K562 (cell line): Measurements from ENCODE around the gene NUAK2. TPM values are rescaled to one million over a fixed set of nuclear protein-coding genes. Genes with fewer than 3 reads are reported as not detected.
A peak's percentile ranks its signal among the peaks of the same experiment; 100 is the strongest.

Experiments
- CBFA2T3 ChIP-seq: fragments of 450-650 bp; IDR thresholded peaks from 2 replicates; pipeline ENCODE4 v1.6.1; 2017
- CBFB ChIP-seq: sonication (generic); formaldehyde crosslinking; IDR thresholded peaks from 2 replicates; pipeline ENCODE4 v1.4.0; 2020; ENCODE audit warnings: mild to moderate bottlenecking, missing genetic modification reagents
- DACH1 ChIP-seq: fragments of 450-650 bp; IDR thresholded peaks from 2 replicates; pipeline ENCODE4 v1.6.1; 2018; ENCODE audit not compliant: partially characterized antibody
- EGR1 ChIP-seq: fragments of 450-650 bp; conservative IDR thresholded peaks from 2 replicates; pipeline ENCODE4 v1.6.1; 2017; ENCODE audit warnings: mild to moderate bottlenecking
- GATA2 ChIP-seq: sonication (generic); formaldehyde crosslinking; IDR thresholded peaks from 2 replicates; pipeline ENCODE4 v1.4.0; 2020; ENCODE audit warnings: mild to moderate bottlenecking, missing genetic modification reagents
- HLTF ChIP-seq: fragments of 450-650 bp; IDR thresholded peaks from 2 replicates; pipeline ENCODE4 v1.6.1; 2016
- ILF3 ChIP-seq: fragments of 450-650 bp; IDR thresholded peaks from 2 replicates; pipeline ENCODE4 v1.6.1; 2018; ENCODE audit warnings: antibody characterized with exemption, mild to moderate bottlenecking, moderate library complexity, borderline replicate concordance
- MYBL2 ChIP-seq, 2 experiments: fragments of 450-650 bp in 1 of 2; sonication (generic) in 1 of 2; formaldehyde crosslinking in 1 of 2; IDR thresholded peaks; 2 replicates each; pipeline versions ENCODE4 v1.6.1 to v1.8.1; 2017 to 2022; ENCODE audit warnings: borderline replicate concordance in 1 of 2, inconsistent platforms in 1 of 2, low read depth in 1 of 2, mild to moderate bottlenecking in 1 of 2, missing genetic modification reagents in 1 of 2, moderate library complexity in 1 of 2
- PPARD ChIP-seq: fragments of 250-450 bp; sonication (Bioruptor Pico); IDR thresholded peaks from 2 replicates; pipeline ENCODE4 v1.8.0; 2022; ENCODE audit warnings: inconsistent platforms, mild to moderate bottlenecking, moderate library complexity
- TOE1 ChIP-seq, 2 experiments: fragments of 450-650 bp in 1 of 2; sonication (generic) in 1 of 2; formaldehyde crosslinking in 1 of 2; IDR thresholded peaks; 2 replicates each; pipeline versions ENCODE4 v1.7.1 to v1.8.0; 2016 to 2022; ENCODE audit warnings: borderline replicate concordance in 2 of 2, mild to moderate bottlenecking in 2 of 2, antibody characterized with exemption in 1 of 2, inconsistent platforms in 1 of 2, low read depth in 1 of 2, missing genetic modification reagents in 1 of 2, moderate library complexity in 1 of 2
- XRCC3 ChIP-seq: fragments of 450-650 bp; IDR thresholded peaks from 2 replicates; pipeline ENCODE4 v1.6.1; 2017; ENCODE audit warnings: mild to moderate bottlenecking, moderate library complexity
- ZNF589 ChIP-seq: fragments of 200-800 bp; sonication (Bioruptor generic); IDR thresholded peaks from 2 replicates; pipeline ENCODE4 v1.6.1; 2016; ENCODE audit warnings: low read depth, missing genetic modification characterization, missing compliant biosample characterization
- polyA plus RNA-seq, 8 experiments: library from polyadenylated mRNA; depleted of rRNA in 4 of 8; stranded (reverse) in 5 of 8; unstranded in 3 of 8; fragments of >200 nt; fragmentation: Nextera tagmentation in 2 of 8; fragmentation: Illumina TruSeq in 1 of 8; extraction: Ambion mirVana in 2 of 8; extraction: Trizol in 1 of 8; gene quantifications; 2 replicates each; pipeline versions ENCODE4 v1.2.1 to v1.2.3, GENCODE V29; 2011 to 2014; ENCODE audit warnings: inconsistent platforms in 1 of 8, missing spikeins in 1 of 8
- total RNA-seq, 7 experiments: library from RNA; depleted of rRNA in 6 of 7; stranded (reverse); fragments of >200 nt in 6 of 7; fragmentation: Illumina TruSeq in 2 of 7; extraction: Trizol in 2 of 7; gene quantifications; 2 replicates each; pipeline versions ENCODE4 v1.2.1 to v1.2.3, GENCODE V29; 2011 to 2021; ENCODE audit warnings: low replicate concordance in 1 of 7
- TF ChIP-seq, protein P1 (sequence below): fragments of 250-450 bp; sonication (Bioruptor Pico); IDR thresholded peaks from 2 replicates; pipeline ENCODE4 v1.8.0; 2022; ENCODE audit warnings: moderate library complexity, mild to moderate bottlenecking, inconsistent platforms
- TF ChIP-seq, protein P2 (sequence below): fragments of 150-350 bp; IDR thresholded peaks from 2 replicates; pipeline ENCODE4 v1.6.1; 2014; ENCODE audit warnings: low read depth, mild to moderate bottlenecking, low read length, borderline replicate concordance
- TF ChIP-seq, protein P3 (sequence below): fragments of 250-450 bp; sonication (Bioruptor Pico); IDR thresholded peaks from 2 replicates; pipeline ENCODE4 v1.4.0; 2020; ENCODE audit warnings: mild to moderate bottlenecking
- TF ChIP-seq, protein P4 (sequence below): sonication (generic); formaldehyde crosslinking; IDR thresholded peaks from 2 replicates; pipeline ENCODE4 v1.8.1; 2022; ENCODE audit warnings: missing genetic modification reagents

The NUAK2 gene
- total and polyA plus RNA-seq, 9 of the 15 experiments (the other 6 are each of a cell fraction or from before 2014, with no cell fraction given) = 0.04 to 0.44 (median 0.14) TPM

DNA sequence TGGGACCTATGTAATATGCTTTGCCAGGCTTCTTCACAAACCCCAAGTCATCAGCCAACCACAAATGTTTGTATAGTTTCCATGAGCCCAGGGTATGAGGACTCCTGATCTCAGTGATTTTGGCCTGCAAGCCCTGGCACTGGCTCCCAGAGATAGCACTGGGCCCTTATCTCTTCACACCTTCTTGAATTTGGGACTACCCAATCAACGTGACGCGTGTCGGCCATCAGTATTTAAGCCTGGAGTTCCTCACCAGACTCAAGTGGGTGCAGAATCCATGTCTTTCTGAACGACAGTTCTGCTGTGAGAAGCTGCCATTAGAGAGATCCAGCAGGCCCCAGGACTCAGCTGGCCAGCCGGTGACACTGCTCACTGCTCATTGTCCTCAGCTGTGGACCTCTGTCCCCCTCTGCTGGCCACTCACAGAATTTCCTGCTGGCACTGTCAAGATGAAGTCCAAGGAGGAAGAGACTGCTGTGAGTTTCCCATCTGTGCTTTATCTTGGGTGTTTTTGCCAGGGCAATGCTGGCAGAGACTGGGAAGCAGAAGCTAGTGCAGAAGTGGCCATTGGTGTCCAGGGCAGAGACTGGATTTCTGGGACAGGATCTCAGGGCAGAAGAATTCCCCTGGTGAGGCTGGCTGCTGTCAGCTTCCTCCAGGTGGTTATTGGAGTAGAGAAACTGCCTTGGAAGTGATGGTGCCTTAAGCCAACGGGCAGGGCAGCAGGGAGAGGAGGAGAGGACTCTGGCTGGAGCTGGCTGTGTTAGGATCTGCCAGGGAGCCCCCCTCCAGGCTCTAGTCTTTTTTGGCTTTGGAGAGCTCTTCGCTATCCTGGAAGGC, 65.4 kb downstream of the NUAK2 start (continued):
- TF ChIP-seq, protein P1, sequence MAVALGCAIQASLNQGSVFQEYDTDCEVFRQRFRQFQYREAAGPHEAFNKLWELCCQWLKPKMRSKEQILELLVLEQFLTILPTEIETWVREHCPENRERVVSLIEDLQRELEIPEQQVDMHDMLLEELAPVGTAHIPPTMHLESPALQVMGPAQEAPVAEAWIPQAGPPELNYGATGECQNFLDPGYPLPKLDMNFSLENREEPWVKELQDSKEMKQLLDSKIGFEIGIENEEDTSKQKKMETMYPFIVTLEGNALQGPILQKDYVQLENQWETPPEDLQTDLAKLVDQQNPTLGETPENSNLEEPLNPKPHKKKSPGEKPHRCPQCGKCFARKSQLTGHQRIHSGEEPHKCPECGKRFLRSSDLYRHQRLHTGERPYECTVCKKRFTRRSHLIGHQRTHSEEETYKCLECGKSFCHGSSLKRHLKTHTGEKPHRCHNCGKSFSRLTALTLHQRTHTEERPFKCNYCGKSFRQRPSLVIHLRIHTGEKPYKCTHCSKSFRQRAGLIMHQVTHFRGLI (CRISPR knock-in tag) = peak; percentile 69; the same call in 1 of the 2 replicates
- TF ChIP-seq, protein P2, sequence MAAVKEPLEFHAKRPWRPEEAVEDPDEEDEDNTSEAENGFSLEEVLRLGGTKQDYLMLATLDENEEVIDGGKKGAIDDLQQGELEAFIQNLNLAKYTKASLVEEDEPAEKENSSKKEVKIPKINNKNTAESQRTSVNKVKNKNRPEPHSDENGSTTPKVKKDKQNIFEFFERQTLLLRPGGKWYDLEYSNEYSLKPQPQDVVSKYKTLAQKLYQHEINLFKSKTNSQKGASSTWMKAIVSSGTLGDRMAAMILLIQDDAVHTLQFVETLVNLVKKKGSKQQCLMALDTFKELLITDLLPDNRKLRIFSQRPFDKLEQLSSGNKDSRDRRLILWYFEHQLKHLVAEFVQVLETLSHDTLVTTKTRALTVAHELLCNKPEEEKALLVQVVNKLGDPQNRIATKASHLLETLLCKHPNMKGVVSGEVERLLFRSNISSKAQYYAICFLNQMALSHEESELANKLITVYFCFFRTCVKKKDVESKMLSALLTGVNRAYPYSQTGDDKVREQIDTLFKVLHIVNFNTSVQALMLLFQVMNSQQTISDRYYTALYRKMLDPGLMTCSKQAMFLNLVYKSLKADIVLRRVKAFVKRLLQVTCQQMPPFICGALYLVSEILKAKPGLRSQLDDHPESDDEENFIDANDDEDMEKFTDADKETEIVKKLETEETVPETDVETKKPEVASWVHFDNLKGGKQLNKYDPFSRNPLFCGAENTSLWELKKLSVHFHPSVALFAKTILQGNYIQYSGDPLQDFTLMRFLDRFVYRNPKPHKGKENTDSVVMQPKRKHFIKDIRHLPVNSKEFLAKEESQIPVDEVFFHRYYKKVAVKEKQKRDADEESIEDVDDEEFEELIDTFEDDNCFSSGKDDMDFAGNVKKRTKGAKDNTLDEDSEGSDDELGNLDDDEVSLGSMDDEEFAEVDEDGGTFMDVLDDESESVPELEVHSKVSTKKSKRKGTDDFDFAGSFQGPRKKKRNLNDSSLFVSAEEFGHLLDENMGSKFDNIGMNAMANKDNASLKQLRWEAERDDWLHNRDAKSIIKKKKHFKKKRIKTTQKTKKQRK = no peak
- TF ChIP-seq MYBL2 (IDR thresholded peaks at IDR 0.05; ENCODE audit: low read depth) = no peak
- no peak for TF ChIP-seq MYBL2 (CRISPR knock-in tag; IDR thresholded peaks at IDR 0.05; ENCODE audit: borderline replicate concordance)
- no peak for TF ChIP-seq XRCC3
- TF ChIP-seq, protein P3, sequence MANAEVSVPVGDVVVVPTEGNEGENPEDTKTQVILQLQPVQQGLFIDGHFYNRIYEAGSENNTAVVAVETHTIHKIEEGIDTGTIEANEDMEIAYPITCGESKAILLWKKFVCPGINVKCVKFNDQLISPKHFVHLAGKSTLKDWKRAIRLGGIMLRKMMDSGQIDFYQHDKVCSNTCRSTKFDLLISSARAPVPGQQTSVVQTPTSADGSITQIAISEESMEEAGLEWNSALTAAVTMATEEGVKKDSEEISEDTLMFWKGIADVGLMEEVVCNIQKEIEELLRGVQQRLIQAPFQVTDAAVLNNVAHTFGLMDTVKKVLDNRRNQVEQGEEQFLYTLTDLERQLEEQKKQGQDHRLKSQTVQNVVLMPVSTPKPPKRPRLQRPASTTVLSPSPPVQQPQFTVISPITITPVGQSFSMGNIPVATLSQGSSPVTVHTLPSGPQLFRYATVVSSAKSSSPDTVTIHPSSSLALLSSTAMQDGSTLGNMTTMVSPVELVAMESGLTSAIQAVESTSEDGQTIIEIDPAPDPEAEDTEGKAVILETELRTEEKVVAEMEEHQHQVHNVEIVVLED (CRISPR knock-in tag) = peak; percentile 13; the same call in 1 of the 2 replicates
- TF ChIP-seq ILF3 = no peak
- TF ChIP-seq, protein P4, sequence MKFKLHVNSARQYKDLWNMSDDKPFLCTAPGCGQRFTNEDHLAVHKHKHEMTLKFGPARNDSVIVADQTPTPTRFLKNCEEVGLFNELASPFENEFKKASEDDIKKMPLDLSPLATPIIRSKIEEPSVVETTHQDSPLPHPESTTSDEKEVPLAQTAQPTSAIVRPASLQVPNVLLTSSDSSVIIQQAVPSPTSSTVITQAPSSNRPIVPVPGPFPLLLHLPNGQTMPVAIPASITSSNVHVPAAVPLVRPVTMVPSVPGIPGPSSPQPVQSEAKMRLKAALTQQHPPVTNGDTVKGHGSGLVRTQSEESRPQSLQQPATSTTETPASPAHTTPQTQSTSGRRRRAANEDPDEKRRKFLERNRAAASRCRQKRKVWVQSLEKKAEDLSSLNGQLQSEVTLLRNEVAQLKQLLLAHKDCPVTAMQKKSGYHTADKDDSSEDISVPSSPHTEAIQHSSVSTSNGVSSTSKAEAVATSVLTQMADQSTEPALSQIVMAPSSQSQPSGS (CRISPR knock-in tag) = no peak
- TF ChIP-seq PPARD (CRISPR knock-in tag) = no peak
- TF ChIP-seq ZNF589 = peak; percentile 90
- peak; percentile 92 for TF ChIP-seq GATA2 (CRISPR knock-in tag)
- peak; percentile 69 for TF ChIP-seq DACH1
- peak; percentile 66; the same call in 1 of the 2 replicates for TF ChIP-seq TOE1 (IDR thresholded peaks at IDR 0.05; ENCODE audit: borderline replicate concordance)
- peak; percentile 61; the same call in 1 of the 2 replicates for TF ChIP-seq TOE1 (CRISPR knock-in tag; IDR thresholded peaks at IDR 0.05; ENCODE audit: borderline replicate concordance, low read depth)
- TF ChIP-seq EGR1 = no peak
- peak; percentile 97 for TF ChIP-seq CBFA2T3
- 0 out of 2 replicates have a peak, but pooled peaks have one; percentile 38 for TF ChIP-seq CBFB (CRISPR knock-in tag)
- TF ChIP-seq HLTF = no peak
